ENCODE data around the gene LRMDA.

GRCh38 chr10:75754096-75754831 is 322.8 kb downstream of the LRMDA start:
- no peak for TF ChIP-seq CTCF (IDR thresholded peaks at IDR 0.05)
- no peak for TF ChIP-seq EZH2 (IDR thresholded peaks at IDR 0.05; ENCODE audit: borderline replicate concordance, insufficient read depth, low read depth, low read length, poor library complexity, severe bottlenecking)
